ENCODE measurements around the gene ASB10.

DNA sequence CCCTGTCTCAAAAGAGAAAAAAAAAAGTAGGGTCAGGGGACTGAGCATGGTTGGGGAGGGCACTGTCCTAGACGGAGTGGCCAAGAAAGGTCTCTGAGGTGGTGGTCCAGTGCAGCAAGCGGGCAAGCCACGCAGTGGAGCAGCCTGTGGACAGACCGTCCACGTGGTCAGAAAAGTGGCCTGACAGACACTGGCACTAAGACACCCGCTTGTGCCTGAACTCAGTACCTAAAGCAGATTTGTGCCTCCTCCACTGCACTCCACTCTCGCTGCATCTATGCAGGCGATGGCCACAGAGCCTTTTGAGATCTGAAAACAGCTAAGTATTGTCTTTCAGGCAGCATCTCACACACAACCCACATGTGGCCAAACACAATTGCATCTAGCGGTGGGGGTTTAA lies 8.8 kb downstream of the ASB10 start:
- TF ChIP-seq, protein P1, sequence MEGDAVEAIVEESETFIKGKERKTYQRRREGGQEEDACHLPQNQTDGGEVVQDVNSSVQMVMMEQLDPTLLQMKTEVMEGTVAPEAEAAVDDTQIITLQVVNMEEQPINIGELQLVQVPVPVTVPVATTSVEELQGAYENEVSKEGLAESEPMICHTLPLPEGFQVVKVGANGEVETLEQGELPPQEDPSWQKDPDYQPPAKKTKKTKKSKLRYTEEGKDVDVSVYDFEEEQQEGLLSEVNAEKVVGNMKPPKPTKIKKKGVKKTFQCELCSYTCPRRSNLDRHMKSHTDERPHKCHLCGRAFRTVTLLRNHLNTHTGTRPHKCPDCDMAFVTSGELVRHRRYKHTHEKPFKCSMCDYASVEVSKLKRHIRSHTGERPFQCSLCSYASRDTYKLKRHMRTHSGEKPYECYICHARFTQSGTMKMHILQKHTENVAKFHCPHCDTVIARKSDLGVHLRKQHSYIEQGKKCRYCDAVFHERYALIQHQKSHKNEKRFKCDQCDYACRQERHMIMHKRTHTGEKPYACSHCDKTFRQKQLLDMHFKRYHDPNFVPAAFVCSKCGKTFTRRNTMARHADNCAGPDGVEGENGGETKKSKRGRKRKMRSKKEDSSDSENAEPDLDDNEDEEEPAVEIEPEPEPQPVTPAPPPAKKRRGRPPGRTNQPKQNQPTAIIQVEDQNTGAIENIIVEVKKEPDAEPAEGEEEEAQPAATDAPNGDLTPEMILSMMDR (IDR thresholded peaks at IDR 0.05) = no peak
- TF ChIP-seq SIN3A (IDR thresholded peaks at IDR 0.05; ENCODE audit: borderline replicate concordance, insufficient read depth, low read depth, low read length) = no peak

Measured in Panc1 (cell line).